IMR-90 (cell line): Measurements from ENCODE around the gene PLCB3. TPM values are rescaled to one million over a fixed set of nuclear protein-coding genes. Genes with fewer than 3 reads are reported as not detected.
"Not testable (repeated sequence)": the region's sequence is repeated elsewhere in the genome, so short reads cannot be mapped to it uniquely, and the experiment has no call there.

Experiments
- ATAC-seq: fragments of 200-7000 bp; cut with Tn5 transposase; 2 replicates; pipeline ENCODE4 v1.9.1; 2020; ENCODE audit warnings: low read depth, mild to moderate bottlenecking, moderate library complexity
- BruUV-seq: library from RNA; stranded (reverse); fragments of 400-500 nt; replicated peaks from 2 replicates; lab custom pipeline; 2021; lab: Mats Ljungman, UMichigan
- CTCF ChIA-PET: fragments of 300-600 bp; formaldehyde crosslinking; extraction: SDS; loops from one replicate; lab custom pipeline; 2021; ENCODE audit warnings: antibody characterized with exemption; lab: Yijun Ruan, JAX
- POLR2A ChIA-PET: fragments of 300-600 bp; sonication (Branson Sonifier 250); formaldehyde crosslinking; loops from one replicate; lab custom pipeline; 2022; ENCODE audit warnings: antibody characterized with exemption; ENCODE audit not compliant: unreplicated experiment; lab: Charles Lee
- DNase-seq: peaks from one replicate; pipeline ENCODE4 v3.0.0; 2013
- H2AFZ ChIP-seq: replicated peaks from 2 replicates; pipeline ENCODE3; 2013; ENCODE audit warnings: low read length, mild to moderate bottlenecking; ENCODE audit not compliant: poor library complexity
- H2AK5ac ChIP-seq: 2 replicates; pipeline ENCODE4 v1.6.1; 2013; ENCODE audit warnings: low read depth, low read length, inconsistent platforms
- H2AK9ac ChIP-seq: replicated peaks from 2 replicates; pipeline ENCODE3; 2013; ENCODE audit warnings: mild to moderate bottlenecking, low read depth, low read length, moderate library complexity; ENCODE audit not compliant: poor library complexity
- H2BK120ac ChIP-seq: 2 replicates; pipeline ENCODE4 v1.6.1; 2013; ENCODE audit warnings: low read depth, low read length, inconsistent platforms
- H2BK15ac ChIP-seq: 3 replicates; pipeline ENCODE4 v1.6.1; 2013; ENCODE audit warnings: low read depth, low read length, inconsistent platforms
- H2BK20ac ChIP-seq: 2 replicates; pipeline ENCODE4 v1.6.1; 2013; ENCODE audit warnings: low read depth, mild to moderate bottlenecking, inconsistent platforms, low read length, moderate library complexity
- H2BK5ac ChIP-seq: 2 replicates; pipeline ENCODE4 v1.6.1; 2013; ENCODE audit warnings: mild to moderate bottlenecking, low read depth, low read length, inconsistent platforms; ENCODE audit not compliant: poor library complexity, severe bottlenecking
- H3K14ac ChIP-seq: replicated peaks from 2 replicates; pipeline ENCODE4 v1.6.1; 2013; ENCODE audit warnings: low read depth, low read length, inconsistent platforms
- H3K18ac ChIP-seq: 2 replicates; pipeline ENCODE4 v1.6.1; 2013; ENCODE audit warnings: low read depth, low read length, control low read depth
- H3K23ac ChIP-seq: 2 replicates; pipeline ENCODE4 v1.6.1; 2013; ENCODE audit warnings: low read depth, low read length, inconsistent platforms
- H3K27ac ChIP-seq: 2 replicates; pipeline ENCODE4 v1.5.1; 2013; ENCODE audit warnings: mild to moderate bottlenecking, control low read depth, low read length; ENCODE audit not compliant: insufficient read depth
- H3K27me3 ChIP-seq: 2 replicates; pipeline ENCODE4 v1.6.1; 2013; ENCODE audit warnings: low read length; ENCODE audit not compliant: control insufficient read depth, insufficient read depth
- H3K36me3 ChIP-seq: 2 replicates; pipeline ENCODE4 v1.6.1; 2013; ENCODE audit warnings: low read length, mixed read lengths; ENCODE audit not compliant: control insufficient read depth, insufficient read depth
- H3K4ac ChIP-seq: 2 replicates; pipeline ENCODE4 v1.6.1; 2013; ENCODE audit warnings: low read depth, low read length, inconsistent platforms
- H3K4me1 ChIP-seq: 2 replicates; pipeline ENCODE4 v1.6.1; 2013; ENCODE audit warnings: low read length, mixed read lengths; ENCODE audit not compliant: control insufficient read depth, insufficient read depth
- H3K4me2 ChIP-seq: 2 replicates; pipeline ENCODE4 v1.6.1; 2013; ENCODE audit warnings: low read depth, mild to moderate bottlenecking, control low read depth, low read length, moderate library complexity
- H3K4me3 ChIP-seq: 2 replicates; pipeline ENCODE4 v1.5.1; 2013; ENCODE audit warnings: low read depth, mild to moderate bottlenecking, control low read depth, low read length, moderate library complexity; ENCODE audit not compliant: insufficient read depth
- H3K56ac ChIP-seq: 2 replicates; pipeline ENCODE4 v1.6.1; 2013; ENCODE audit warnings: low read length, inconsistent platforms; ENCODE audit not compliant: insufficient read depth; ENCODE audit errors: extremely low read depth
- H3K79me1 ChIP-seq, 2 experiments: 2 replicates each; pipeline ENCODE4 v1.6.1; 2013; ENCODE audit warnings: low read length in 2 of 2, inconsistent platforms in 1 of 2, low read depth in 1 of 2
- H3K9ac ChIP-seq: 2 replicates; pipeline ENCODE4 v1.6.1; 2013; ENCODE audit warnings: low read depth, low read length, control low read depth
- H3K9me1 ChIP-seq: 2 replicates; pipeline ENCODE4 v1.6.1; 2013; ENCODE audit warnings: low read length, inconsistent platforms; ENCODE audit not compliant: insufficient read depth
- H3K9me3 ChIP-seq: 2 replicates; pipeline ENCODE4 v1.6.1; 2013; ENCODE audit warnings: low read length; ENCODE audit not compliant: control insufficient read depth, insufficient read depth
- H4K20me1 ChIP-seq: 2 replicates; pipeline ENCODE4 v1.6.1; 2013; ENCODE audit warnings: low read length, inconsistent platforms; ENCODE audit not compliant: insufficient read depth
- H4K5ac ChIP-seq: 2 replicates; pipeline ENCODE4 v1.6.1; 2013; ENCODE audit warnings: mild to moderate bottlenecking, low read depth, low read length, control low read depth
- H4K8ac ChIP-seq, 2 experiments: 2 replicates each; pipeline ENCODE4 v1.6.1; 2013; ENCODE audit warnings: low read depth in 2 of 2, low read length in 2 of 2, control low read depth in 1 of 2, inconsistent platforms in 1 of 2
- H4K91ac ChIP-seq: 2 replicates; pipeline ENCODE4 v1.6.1; 2013; ENCODE audit warnings: low read depth, low read length, inconsistent platforms; ENCODE audit not compliant: insufficient read depth
- WGBS, 2 experiments: methylation state at CpG; one replicate each; pipeline versions ENCODE4 v1.1.5 to v1.1.7; 2013; ENCODE audit warnings: missing lambda C conversion rate in 2 of 2; ENCODE audit not compliant: insufficient read length in 1 of 2; ENCODE audit errors: extremely low coverage in 2 of 2; 5-methylcytosine and 5-hydroxymethylcytosine counted together
- dilution Hi-C: fragments of 300-500 bp; cut with HindIII; formaldehyde crosslinking; loops from one replicate; pipeline ENCODE4 v1.14.3; 2018; ENCODE audit warnings: low sequenced_read_pairs; ENCODE audit not compliant: unreplicated experiment
- in situ Hi-C: fragments of 300-500 bp; cut with MboI; formaldehyde crosslinking; loops from 3 replicates; pipeline ENCODE4 v1.14.3; 2019; ENCODE audit warnings: low sequenced_read_pairs, inconsistent platforms, mixed read lengths
- intact Hi-C: fragments of 100-400 bp; cut with micrococcal nuclease; formaldehyde crosslinking; loops from 2 replicates; pipeline ENCODE4 v1.10.0; 2022
- polyA plus RNA-seq, 3 experiments: library from polyadenylated mRNA; depleted of rRNA; stranded (reverse); fragments of >200 nt; gene quantifications; 2 replicates each; pipeline ENCODE4 v1.2.3, GENCODE V29; 2012; ENCODE audit warnings: low replicate concordance in 1 of 3
- total RNA-seq: library from RNA; depleted of rRNA; stranded (reverse); fragments of >200 nt; gene quantifications from 2 replicates; pipeline ENCODE4 v1.2.3, GENCODE V29; 2012

The PLCB3 gene
- total and polyA plus RNA-seq, 2 of the 4 experiments (the other 2 are of a cell fraction), result 23.9 to 24.9 TPM

- DNase-seq, H2AK9ac ChIP-seq, POLR2A ChIA-PET, H3K23ac ChIP-seq, ATAC-seq, H3K4ac ChIP-seq, H2BK15ac ChIP-seq, BruUV-seq, H3K4me3 ChIP-seq, H3K27ac ChIP-seq, intact Hi-C loops, H2AK5ac ChIP-seq, dilution Hi-C loops, H4K8ac ChIP-seq, H3K18ac ChIP-seq, H3K4me1 ChIP-seq, H3K9ac ChIP-seq, in situ Hi-C loops, H2BK5ac ChIP-seq, H2BK20ac ChIP-seq, H4K91ac ChIP-seq, H3K9me3 ChIP-seq, H3K56ac ChIP-seq, H3K14ac ChIP-seq, H4K20me1 ChIP-seq, H2AFZ ChIP-seq, H3K27me3 ChIP-seq, CTCF ChIA-PET, H3K4me2 ChIP-seq, H2BK120ac ChIP-seq, H4K5ac ChIP-seq: not testable (repeated sequence)
- peaks cover 10 to 46% of the 10 kb centered on the region in 2 experiments for H3K79me1 ChIP-seq
- 90% methylated on average over 15 of the region's 25 CpGs; no CpG with 5 or more reads in 1 of the 2 experiments for WGBS, 2 experiments
- peaks cover 15% of the 10 kb centered on the region for H3K36me3 ChIP-seq
- peaks cover 11% of the 10 kb centered on the region for H3K9me1 ChIP-seq
Observed at GRCh38 chr11:64315667-64316526, 64.6 kb downstream of the PLCB3 start.
